ENCODE measurements around the gene NSUN3. TPM values are rescaled to one million over a fixed set of nuclear protein-coding genes. Genes with fewer than 3 reads are reported as not detected.
A peak's percentile ranks its signal among the peaks of the same experiment; 100 is the strongest.

NSUN3 gene
- total and polyA plus RNA-seq, 12 donors: 3.3 to 9.6 (median 6.9) TPM

DNA sequence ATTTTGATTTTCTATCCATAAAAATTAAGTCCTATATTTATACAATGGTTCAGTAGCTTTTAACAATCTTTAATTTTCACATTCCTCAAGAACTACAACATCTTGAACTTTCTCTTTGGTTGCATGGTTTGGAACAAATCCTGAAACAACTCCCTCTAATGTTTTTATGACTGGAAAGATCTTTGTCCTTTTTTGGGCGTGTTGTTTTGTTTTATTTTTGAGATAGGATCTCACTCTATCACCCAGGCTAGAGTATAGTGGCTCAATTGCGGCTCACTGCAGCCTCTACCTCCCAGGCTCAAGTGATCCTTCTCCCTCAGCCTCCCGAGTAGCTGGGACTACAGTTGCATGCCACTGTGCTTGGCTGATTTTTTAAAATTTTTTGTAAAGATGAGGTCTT lies 38.5 kb upstream of the NSUN3 start:
- TF ChIP-seq, protein P1, sequence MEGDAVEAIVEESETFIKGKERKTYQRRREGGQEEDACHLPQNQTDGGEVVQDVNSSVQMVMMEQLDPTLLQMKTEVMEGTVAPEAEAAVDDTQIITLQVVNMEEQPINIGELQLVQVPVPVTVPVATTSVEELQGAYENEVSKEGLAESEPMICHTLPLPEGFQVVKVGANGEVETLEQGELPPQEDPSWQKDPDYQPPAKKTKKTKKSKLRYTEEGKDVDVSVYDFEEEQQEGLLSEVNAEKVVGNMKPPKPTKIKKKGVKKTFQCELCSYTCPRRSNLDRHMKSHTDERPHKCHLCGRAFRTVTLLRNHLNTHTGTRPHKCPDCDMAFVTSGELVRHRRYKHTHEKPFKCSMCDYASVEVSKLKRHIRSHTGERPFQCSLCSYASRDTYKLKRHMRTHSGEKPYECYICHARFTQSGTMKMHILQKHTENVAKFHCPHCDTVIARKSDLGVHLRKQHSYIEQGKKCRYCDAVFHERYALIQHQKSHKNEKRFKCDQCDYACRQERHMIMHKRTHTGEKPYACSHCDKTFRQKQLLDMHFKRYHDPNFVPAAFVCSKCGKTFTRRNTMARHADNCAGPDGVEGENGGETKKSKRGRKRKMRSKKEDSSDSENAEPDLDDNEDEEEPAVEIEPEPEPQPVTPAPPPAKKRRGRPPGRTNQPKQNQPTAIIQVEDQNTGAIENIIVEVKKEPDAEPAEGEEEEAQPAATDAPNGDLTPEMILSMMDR (IDR thresholded peaks at IDR 0.05): no peak

DNA sequence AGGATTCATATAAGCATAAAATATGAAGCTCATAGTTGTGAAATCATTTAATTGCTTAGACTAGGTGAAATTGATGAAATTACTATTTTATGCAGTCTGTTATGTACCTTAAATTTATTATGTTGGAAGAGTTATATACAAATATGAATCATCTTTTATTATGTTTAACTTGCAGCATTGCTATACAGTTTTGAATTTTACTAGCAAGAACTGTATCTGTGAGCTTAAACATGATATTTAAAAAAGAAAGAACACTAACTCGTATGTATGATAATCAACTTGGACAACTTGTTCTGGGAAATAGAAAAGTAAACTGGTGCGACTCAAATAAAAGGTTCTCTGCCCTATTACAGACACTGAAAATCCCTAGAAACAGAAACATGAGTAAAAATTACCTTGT lies 36.2 kb upstream of the NSUN3 start:
- Histone ChIP-seq H3K36me3 (peaks cover 0 to 6% (median 0%) of the 10 kb centered on the region in 9 donors), H3K27me3 (no peaks in the 10 kb centered on the region), H3K4me1 (peaks cover 0 to 18% (median 0%) of the 10 kb centered on the region in 9 donors), H3K9me3 (no peaks in the 10 kb centered on the region), H3K4me3 (no peak overlapping the region), H3K27ac (no peak overlapping the region)
- TF ChIP-seq, protein P1 (IDR thresholded peaks at IDR 0.05): no peak
- intact Hi-C loops (cut with DNase I): no loop called here
- no peak for ATAC-seq
- 79 to 81% methylated on average over 2 of the region's 2 CpGs for WGBS, 2 donors
- no peak for DNase-seq

More for the DNA sequence above, 38.5 kb upstream of the NSUN3 start:
- Histone ChIP-seq H3K4me3 (no peak overlapping the region), H3K27ac (no peak overlapping the region), H3K36me3 (peaks cover 0 to 10% (median 0%) of the 10 kb centered on the region in 9 donors), H3K4me1 (peaks cover 0 to 22% (median 0%) of the 10 kb centered on the region in 9 donors), H3K27me3 (no peaks in the 10 kb centered on the region), H3K9me3 (no peaks in the 10 kb centered on the region)
- ATAC-seq: no peak
- intact Hi-C loops (cut with DNase I): no loop called here
- DNase-seq: no peak
- 76 to 83% methylated on average over 3 of the region's 3 CpGs for WGBS, 2 donors

DNA sequence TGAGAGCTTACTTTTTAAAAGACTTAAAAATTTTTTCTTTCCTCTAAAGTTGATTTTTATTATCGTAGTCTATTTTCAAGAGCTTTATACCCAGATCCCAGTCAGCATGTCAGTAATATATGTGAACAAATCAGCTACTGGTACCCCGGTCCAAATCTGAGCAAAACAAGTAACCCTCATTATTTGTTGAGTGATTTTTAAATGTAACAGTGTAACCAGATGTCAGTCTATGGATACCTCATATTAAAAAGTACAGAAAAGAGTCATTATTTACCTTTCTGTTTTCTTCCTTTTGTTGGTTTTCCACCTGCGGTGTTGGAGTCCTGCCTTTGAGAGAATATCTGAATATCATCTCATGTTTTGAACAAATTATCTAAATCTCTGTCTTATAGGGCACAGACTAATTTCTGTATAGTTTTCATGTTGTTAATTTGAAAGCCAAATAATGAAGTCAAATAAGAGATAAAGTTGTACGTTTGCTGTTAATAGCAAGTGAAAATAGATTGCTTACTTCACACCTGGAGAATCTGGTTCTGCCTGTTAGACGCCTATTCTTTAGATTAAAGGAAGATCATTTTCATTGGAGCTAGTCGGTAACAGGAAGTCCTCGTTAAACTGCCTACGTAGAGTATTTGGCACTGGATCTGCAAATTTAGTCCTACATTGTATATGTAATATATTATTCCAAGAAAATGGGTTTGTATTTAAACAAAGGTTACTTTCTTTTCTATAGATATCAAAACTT lies 34.6 kb upstream of the NSUN3 start, which contains the start of gene STX19:
Gene STX19 (minus strand): TSS at position 505 of the 745 bp plus-strand sequence. CDS start 13,328 bp downstream, outside the sequence.
- 46 to 48% methylated on average over 8 of the region's 8 CpGs for WGBS, 2 donors
- Histone ChIP-seq H3K4me1 (peaks cover 0 to 18% (median 0%) of the 10 kb centered on the region in 9 donors), H3K36me3 (no peaks in the 10 kb centered on the region), H3K27me3 (no peaks in the 10 kb centered on the region), H3K4me3 (peak within 1 kb of the TSS in 6 of 10 donors; percentile 6 to 31 (median 16)), H3K9me3 (no peaks in the 10 kb centered on the region), H3K27ac (peak within 1 kb of the TSS in 2 of 10 donors; percentile 7 to 27)
- intact Hi-C loops (cut with DNase I): no loop called here
- TF ChIP-seq, protein P1 (IDR thresholded peaks at IDR 0.05): no peak
- DNase-seq (no peak), ATAC-seq (no peak)

DNA sequence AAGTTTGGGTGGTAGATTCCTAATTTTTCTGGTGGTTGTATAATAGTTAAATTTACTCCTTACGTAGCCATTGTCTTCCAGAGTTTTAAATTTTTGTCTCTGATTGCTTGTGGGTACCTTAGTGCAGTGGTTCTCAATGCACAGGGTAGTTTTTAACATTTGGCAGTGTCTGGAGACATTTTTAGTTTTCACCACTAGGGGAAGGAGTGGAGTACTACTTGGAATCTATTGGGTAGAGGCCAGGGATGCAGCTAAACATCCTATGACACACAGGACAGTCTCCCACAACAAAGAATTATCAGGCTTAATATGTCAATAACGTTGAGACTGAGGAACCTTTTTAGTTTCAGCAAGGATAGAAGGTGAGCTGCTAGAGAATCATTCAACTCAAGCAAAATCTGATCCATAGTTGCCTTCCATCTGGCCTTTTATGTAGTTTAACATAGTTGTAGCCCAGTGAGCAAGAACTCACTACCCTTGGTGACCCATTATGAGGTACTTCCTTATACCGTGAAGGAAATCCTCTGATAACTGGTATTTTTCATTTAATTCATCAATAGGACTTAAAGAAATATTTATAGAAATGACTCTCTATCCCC lies 25.9 kb upstream of the NSUN3 start:
- H3K4me3 ChIP-seq: no peak overlapping the region
- TF ChIP-seq, protein P1 (IDR thresholded peaks at IDR 0.05): peak in 7 of 9 donors; percentile 25 to 53 (median 46)
- H3K36me3 ChIP-seq: peaks cover 0 to 49% (median 0%) of the 10 kb centered on the region in 9 donors
- no peaks in the 10 kb centered on the region for H3K27me3 ChIP-seq
- no peak overlapping the region for H3K27ac ChIP-seq
- no peaks in the 10 kb centered on the region for H3K4me1 ChIP-seq
- intact Hi-C loops (cut with DNase I): no loop called here
- no peak for DNase-seq
- no peaks in the 10 kb centered on the region for H3K9me3 ChIP-seq
- no peak for ATAC-seq
- WGBS, 2 donors: 77 to 80% methylated on average over 3 of the region's 3 CpGs

All from heart right ventricle (tissue), 16 donors.